Measurements from ENCODE around the gene XRN2.

- TF ChIP-seq CTCF (conservative IDR thresholded peaks at IDR 0.05 in 1 of 2, IDR thresholded peaks at IDR 0.05 in 1 of 2; ENCODE audit: extremely low read depth in 1 of 2, insufficient read depth in 1 of 2, low read depth in 1 of 2, low read length in 2 of 2) (no peak), EZH2 (IDR thresholded peaks at IDR 0.05; ENCODE audit: borderline replicate concordance, low read length) (no peak)
Observed at GRCh38 chr20:21309678-21310467, 6.7 kb downstream of the XRN2 start.
